Psoas muscle (tissue), 8 donors: ENCODE data around the gene RAB32. TPM values are rescaled to one million over a fixed set of nuclear protein-coding genes. Genes with fewer than 3 reads are reported as not detected.

Experiments
- ATAC-seq, 4 donors: fragments of 200-7000 bp; cut with Tn5 transposase; one replicate each; pipeline ENCODE4 v1.9.1; 2020; ENCODE audit warnings: moderate library complexity in 3 of 4, mild to moderate bottlenecking in 2 of 4
- DNase-seq, 2 donors: peaks; one replicate each; pipeline ENCODE4 v3.0.0-alpha.2; 2020
- H3K27ac ChIP-seq: fragments of 200-600 bp; one replicate; pipeline ENCODE4 v1.8.0; 2022
- H3K27me3 ChIP-seq, 3 donors: fragments of 200-600 bp in 1 of 3; one replicate each; pipeline versions ENCODE4 v1.6.1 to v1.8.0; 2013 to 2022; ENCODE audit warnings: low read length in 2 of 3, mild to moderate bottlenecking in 2 of 3, moderate library complexity in 1 of 3; ENCODE audit not compliant: insufficient read depth in 3 of 3
- H3K36me3 ChIP-seq, 2 donors: fragments of 200-600 bp in 1 of 2; one replicate each; pipeline versions ENCODE4 v1.6.1 to v1.8.0; 2013 to 2022; ENCODE audit warnings: low read depth in 1 of 2, mild to moderate bottlenecking in 1 of 2, moderate library complexity in 1 of 2; ENCODE audit not compliant: insufficient read depth in 1 of 2
- H3K4me1 ChIP-seq: fragments of 200-600 bp; one replicate; pipeline ENCODE4 v1.8.0; 2022
- H3K4me3 ChIP-seq: fragments of 200-600 bp; one replicate; pipeline ENCODE4 v1.8.0; 2022; ENCODE audit warnings: mild to moderate bottlenecking
- H3K9me3 ChIP-seq: fragments of 200-600 bp; one replicate; pipeline ENCODE4 v1.8.0; 2022
- CTCF ChIP-seq: fragments of 200-600 bp; IDR thresholded peaks from one replicate; pipeline ENCODE4 v1.8.0; 2022; ENCODE audit warnings: antibody characterized with exemption
- WGBS, 3 donors: extraction: QIAGEN DNeasy Blood & Tissue Kit; methylation state at CpG; one replicate each; pipeline versions ENCODE4 v1.1.6 to v1.1.7; 2013; 5-methylcytosine and 5-hydroxymethylcytosine counted together
- intact Hi-C, 2 donors: fragments of 100-400 bp; cut with DNase I; formaldehyde crosslinking; loops; one replicate each; pipeline versions ENCODE4 v1.11.0 to v1.14.2; 2022
- polyA plus RNA-seq, 3 donors: library from polyadenylated mRNA; stranded (reverse); fragments of 200-250 nt; gene quantifications; one replicate each; pipeline ENCODE4 v1.2.3, GENCODE V29; 2013
- total RNA-seq, 4 donors: library from RNA; stranded (reverse); fragmentation: NEBNext Ultra II Directional in 2 of 4; extraction: Animal tissue kit (Norgen Biotek cat#: 25700) in 2 of 4; gene quantifications; one replicate each; pipeline versions ENCODE4 v1.2.1 to v1.2.4, GENCODE V29; 2021 to 2023
- donor health status: healthy with polysubstance abuse.
- donor health status: DM: no; HTN: no; CAD: no; lungs with moderate emphysema.
- donor health status: Bipolar disorder and iron deficiency.
- donor health status: healthy.
- donor health status: DM: yes; HTN: yes; CAD: no.
- donor health status: DM: no; HTN: no; CAD: no.
- donor health status: DM: no; HTN: no; CAD: no.
- donor health status: DM: yes; HTN: yes; CAD: no.

The RAB32 gene
- total and polyA plus RNA-seq, 7 donors = 2.2 to 4.6 (median 3.0) TPM

GRCh38 chr6:146526192-146526591 lies 17.4 kb upstream of the RAB32 start:
- DNase-seq (no peak), ATAC-seq (no peak)
- Histone ChIP-seq H3K27ac (no peak overlapping the region), H3K27me3 (no peaks in the 10 kb centered on the region), H3K9me3 (no peaks in the 10 kb centered on the region), H3K4me1 (no peaks in the 10 kb centered on the region), H3K4me3 (no peak overlapping the region), H3K36me3 (no peaks in the 10 kb centered on the region)
- intact Hi-C loops = no loop called here
- no peak for TF ChIP-seq CTCF

- intact Hi-C loops = no loop called here
- Histone ChIP-seq H3K36me3 (no peaks in the 10 kb centered on the region), H3K4me3 (no peak overlapping the region), H3K4me1 (no peaks in the 10 kb centered on the region), H3K27me3 (no peaks in the 10 kb centered on the region), H3K9me3 (no peaks in the 10 kb centered on the region), H3K27ac (no peak overlapping the region)
- 98% methylated on average over 3 of the region's 3 CpGs for WGBS, 3 donors
- DNase-seq = no peak
- no peak for ATAC-seq
- no peak for TF ChIP-seq CTCF
These were observed 10.9 kb upstream of the RAB32 start for GRCh38 chr6:146532702-146533101.

- intact Hi-C loops = loop anchor here in 1 of 2 donors (10.0 kb wide), 1 partner anchor 578 kb away; the partner anchor contains the start of gene SHPRH
- H3K36me3 ChIP-seq = no peaks in the 10 kb centered on the region
- H3K4me1 ChIP-seq = no peaks in the 10 kb centered on the region
- H3K4me3 ChIP-seq = peak overlapping the region; percentile 65
- DNase-seq = no peak
- H3K27ac ChIP-seq = peak overlapping the region; percentile 70
- no peaks in the 10 kb centered on the region for H3K9me3 ChIP-seq
- peaks cover 0 to 7% (median 5%) of the 10 kb centered on the region in 3 donors for H3K27me3 ChIP-seq
- no peak for ATAC-seq
- 63 to 67% (median 66%) methylated on average over 9 of the region's 9 CpGs for WGBS, 3 donors
- TF ChIP-seq CTCF = no peak
These were observed 787 bp upstream of the RAB32 start for GRCh38 chr6:146542881-146543210.

GRCh38 chr6:146543940-146544615 lies 445 bp downstream of the RAB32 start:
- DNase-seq (peak in 1 of 2 donors; percentile 60), ATAC-seq (peak; percentile 15 to 43 (median 18))
- Histone ChIP-seq H3K4me3 (peak overlapping the region; percentile 65), H3K36me3 (no peaks in the 10 kb centered on the region), H3K27ac (peak overlapping the region; percentile 82), H3K27me3 (peaks cover 0 to 7% (median 5%) of the 10 kb centered on the region in 3 donors), H3K9me3 (no peaks in the 10 kb centered on the region), H3K4me1 (no peaks in the 10 kb centered on the region)
- WGBS, 3 donors = 3 to 10% (median 5%) methylated on average over 32 to 33 of the region's 33 CpGs
- no peak for TF ChIP-seq CTCF
- intact Hi-C loops = loop anchor here in 1 of 2 donors (10.0 kb wide), 1 partner anchor 579 kb away; the partner anchor contains the start of gene SHPRH
